Measurements from ENCODE around the gene PDILT. TPM values are rescaled to one million over a fixed set of nuclear protein-coding genes. Genes with fewer than 3 reads are reported as not detected.

PDILT gene
- total and polyA plus RNA-seq, 11 donors, result not detected

DNA sequence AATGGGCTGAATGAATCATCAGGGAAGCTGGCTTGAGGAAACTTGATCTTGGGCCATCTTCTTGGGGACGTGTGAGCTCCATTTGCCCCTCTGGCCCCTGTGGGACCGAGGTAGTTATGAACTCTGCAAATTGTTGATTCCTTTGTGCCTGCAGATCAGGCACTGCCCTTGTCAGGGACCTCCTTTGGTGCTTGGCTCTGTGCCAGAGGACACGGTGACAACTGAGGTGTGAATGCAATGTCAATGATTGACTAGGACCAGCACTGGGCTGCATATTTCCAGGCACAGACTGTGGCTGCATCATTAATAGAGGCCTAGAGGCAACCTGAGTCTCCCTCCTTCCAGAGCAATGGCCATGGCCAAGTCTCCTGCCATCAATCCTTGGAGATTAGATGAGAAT is 23.8 kb downstream of the PDILT start:
- Histone ChIP-seq H3K4me3 (no peak overlapping the region), H3K4me1 (peaks cover 0 to under 1% (median 0%) of the 10 kb centered on the region in 12 donors), H3K36me3 (no peaks in the 10 kb centered on the region), H3K27me3 (peaks cover 0 to 14% (median 0%) of the 10 kb centered on the region in 9 donors), H3K27ac (no peak overlapping the region), H3K9me3 (no peaks in the 10 kb centered on the region)
- no peak for DNase-seq
- intact Hi-C loops (cut with DNase I), result no loop called here
- 50 to 54% (median 51%) methylated on average over 3 of the region's 3 CpGs for WGBS, 4 donors
- TF ChIP-seq, protein P1, sequence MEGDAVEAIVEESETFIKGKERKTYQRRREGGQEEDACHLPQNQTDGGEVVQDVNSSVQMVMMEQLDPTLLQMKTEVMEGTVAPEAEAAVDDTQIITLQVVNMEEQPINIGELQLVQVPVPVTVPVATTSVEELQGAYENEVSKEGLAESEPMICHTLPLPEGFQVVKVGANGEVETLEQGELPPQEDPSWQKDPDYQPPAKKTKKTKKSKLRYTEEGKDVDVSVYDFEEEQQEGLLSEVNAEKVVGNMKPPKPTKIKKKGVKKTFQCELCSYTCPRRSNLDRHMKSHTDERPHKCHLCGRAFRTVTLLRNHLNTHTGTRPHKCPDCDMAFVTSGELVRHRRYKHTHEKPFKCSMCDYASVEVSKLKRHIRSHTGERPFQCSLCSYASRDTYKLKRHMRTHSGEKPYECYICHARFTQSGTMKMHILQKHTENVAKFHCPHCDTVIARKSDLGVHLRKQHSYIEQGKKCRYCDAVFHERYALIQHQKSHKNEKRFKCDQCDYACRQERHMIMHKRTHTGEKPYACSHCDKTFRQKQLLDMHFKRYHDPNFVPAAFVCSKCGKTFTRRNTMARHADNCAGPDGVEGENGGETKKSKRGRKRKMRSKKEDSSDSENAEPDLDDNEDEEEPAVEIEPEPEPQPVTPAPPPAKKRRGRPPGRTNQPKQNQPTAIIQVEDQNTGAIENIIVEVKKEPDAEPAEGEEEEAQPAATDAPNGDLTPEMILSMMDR (IDR thresholded peaks at IDR 0.05), result no peak
- no peak for TF ChIP-seq POLR2A (IDR thresholded peaks at IDR 0.05)
- no peak for ATAC-seq

DNA sequence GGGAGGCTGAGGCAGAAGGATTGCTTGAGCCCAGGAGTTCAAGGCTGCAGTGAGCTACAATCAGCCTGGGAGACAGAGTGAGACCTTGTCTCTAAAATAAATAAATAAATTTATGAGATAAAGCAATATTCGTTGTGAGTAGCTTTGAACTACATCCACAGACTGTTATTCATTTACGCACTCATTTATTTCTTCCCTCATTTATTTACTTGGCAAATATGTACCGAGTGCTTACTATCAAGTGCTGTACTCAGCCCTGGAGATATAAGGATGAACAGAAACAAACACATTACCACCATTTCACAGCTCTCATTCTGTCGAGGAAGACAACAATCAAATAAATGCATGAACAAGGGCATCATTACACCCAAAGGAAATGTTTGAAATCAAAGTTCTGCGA is 27.4 kb downstream of the PDILT start:
- H3K4me1 ChIP-seq, result no peaks in the 10 kb centered on the region
- no peak overlapping the region for H3K27ac ChIP-seq
- ATAC-seq, result no peak
- no peak overlapping the region for H3K4me3 ChIP-seq
- 77 to 84% (median 80%) methylated on average over 5 of the region's 5 CpGs for WGBS, 4 donors
- peaks cover 0 to 14% (median 0%) of the 10 kb centered on the region in 9 donors for H3K27me3 ChIP-seq
- intact Hi-C loops (cut with DNase I), result no loop called here
- H3K36me3 ChIP-seq, result no peaks in the 10 kb centered on the region
- TF ChIP-seq POLR2A (IDR thresholded peaks at IDR 0.05), result no peak
- TF ChIP-seq, protein P1 (IDR thresholded peaks at IDR 0.05), result no peak
- H3K9me3 ChIP-seq, result peaks cover 0 to 7% (median 0%) of the 10 kb centered on the region in 12 donors
- no peak for DNase-seq

DNA sequence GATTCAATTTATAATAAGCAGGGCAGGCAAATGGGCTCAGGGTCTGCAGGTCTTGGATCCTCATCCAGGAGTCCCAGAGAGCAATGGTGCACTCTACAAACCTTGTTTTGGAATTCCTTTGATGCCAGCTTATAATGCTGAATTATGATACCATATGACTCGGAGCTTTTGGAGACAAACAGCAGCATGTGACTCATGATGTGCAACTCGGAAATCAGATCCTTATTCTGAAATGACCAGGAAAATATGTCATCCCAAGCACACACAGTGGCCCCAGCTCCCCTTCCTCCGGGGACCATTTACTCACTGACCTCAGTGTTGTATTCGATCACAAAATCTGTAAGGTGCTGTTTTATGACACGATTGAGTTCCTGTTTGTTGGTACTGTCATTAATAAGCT is 31.8 kb downstream of the PDILT start:
- Histone ChIP-seq H3K27ac (no peak overlapping the region), H3K9me3 (peaks cover 0 to 7% (median 0%) of the 10 kb centered on the region in 12 donors), H3K27me3 (peaks cover 0 to 14% (median 0%) of the 10 kb centered on the region in 9 donors), H3K4me3 (no peak overlapping the region), H3K4me1 (no peaks in the 10 kb centered on the region), H3K36me3 (no peaks in the 10 kb centered on the region)
- no peak for DNase-seq
- intact Hi-C loops (cut with DNase I), result no loop called here
- WGBS, 4 donors, result 73 to 78% (median 76%) methylated on average over 5 of the region's 5 CpGs
- TF ChIP-seq, protein P1 (IDR thresholded peaks at IDR 0.05), result no peak
- no peak for TF ChIP-seq POLR2A (IDR thresholded peaks at IDR 0.05)
- ATAC-seq, result no peak

DNA sequence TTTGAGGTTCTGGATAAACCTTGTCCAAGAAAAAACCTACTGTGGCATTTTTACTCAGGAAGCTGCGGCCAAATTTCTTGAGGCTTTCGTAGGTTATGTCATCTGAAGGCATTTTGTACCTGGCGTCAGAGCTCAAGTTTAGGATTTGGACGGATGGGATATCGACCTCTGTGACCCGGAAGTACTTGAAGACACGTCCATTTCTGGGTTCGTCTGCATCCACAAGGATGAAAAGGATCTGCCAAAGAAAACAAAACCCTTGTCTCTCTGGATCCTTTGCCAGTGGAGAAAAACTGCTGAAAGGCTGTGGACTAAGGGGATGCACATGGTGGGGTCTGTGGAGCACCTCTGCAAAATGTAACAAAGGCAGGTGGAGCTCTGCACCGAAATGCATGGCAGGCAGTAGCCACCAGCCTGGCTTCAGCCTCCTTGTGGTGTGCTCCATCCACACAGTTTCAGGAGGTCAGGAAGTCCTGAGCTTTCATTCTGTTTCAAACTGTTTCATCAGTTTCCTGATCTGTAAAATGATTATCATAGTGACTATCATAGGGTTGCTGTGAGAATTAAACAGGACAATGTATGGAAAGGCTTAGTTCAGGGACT is 35.0 kb downstream of the PDILT start:
- ATAC-seq (no peak), DNase-seq (no peak)
- H3K4me1 ChIP-seq, result no peaks in the 10 kb centered on the region
- no peak overlapping the region for H3K27ac ChIP-seq
- H3K4me3 ChIP-seq, result no peak overlapping the region
- H3K9me3 ChIP-seq, result peaks cover 0 to 7% (median 0%) of the 10 kb centered on the region in 12 donors
- intact Hi-C loops (cut with DNase I), result no loop called here
- H3K36me3 ChIP-seq, result no peaks in the 10 kb centered on the region
- no peak for TF ChIP-seq POLR2A (IDR thresholded peaks at IDR 0.05)
- TF ChIP-seq, protein P1 (IDR thresholded peaks at IDR 0.05), result no peak
- peaks cover 0 to 28% (median 0%) of the 10 kb centered on the region in 9 donors for H3K27me3 ChIP-seq
- WGBS, 4 donors, result 61 to 73% (median 69%) methylated on average over 9 of the region's 9 CpGs
